ENCODE measurements around the gene ALOXE3.

Gene ALOXE3

DNA sequence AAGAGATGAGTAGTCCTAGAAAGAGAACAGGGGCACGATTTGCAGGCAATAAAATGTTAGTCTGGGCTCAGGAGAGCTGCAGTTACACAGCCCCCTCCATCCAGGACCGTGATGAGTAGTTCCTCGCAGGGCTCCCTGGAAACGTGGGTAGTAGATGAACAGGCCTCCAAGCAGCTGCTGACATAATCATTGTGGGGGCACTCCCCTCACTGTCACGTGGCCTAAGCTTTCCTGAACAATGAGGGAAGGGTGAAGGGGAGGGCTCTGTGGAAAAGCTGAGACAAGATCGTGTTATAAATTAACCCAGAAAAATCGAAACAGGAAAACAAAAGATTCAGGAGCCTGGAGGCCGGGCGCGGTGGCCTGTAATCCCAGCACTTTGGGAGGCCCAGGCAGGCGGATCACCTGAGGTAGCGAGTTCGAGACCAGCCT, 35.2 kb upstream of the ALOXE3 start:
- H3K4me3 ChIP-seq (ENCODE audit: low read depth, low read length) = no peak overlapping the region
- TF ChIP-seq, protein P1, sequence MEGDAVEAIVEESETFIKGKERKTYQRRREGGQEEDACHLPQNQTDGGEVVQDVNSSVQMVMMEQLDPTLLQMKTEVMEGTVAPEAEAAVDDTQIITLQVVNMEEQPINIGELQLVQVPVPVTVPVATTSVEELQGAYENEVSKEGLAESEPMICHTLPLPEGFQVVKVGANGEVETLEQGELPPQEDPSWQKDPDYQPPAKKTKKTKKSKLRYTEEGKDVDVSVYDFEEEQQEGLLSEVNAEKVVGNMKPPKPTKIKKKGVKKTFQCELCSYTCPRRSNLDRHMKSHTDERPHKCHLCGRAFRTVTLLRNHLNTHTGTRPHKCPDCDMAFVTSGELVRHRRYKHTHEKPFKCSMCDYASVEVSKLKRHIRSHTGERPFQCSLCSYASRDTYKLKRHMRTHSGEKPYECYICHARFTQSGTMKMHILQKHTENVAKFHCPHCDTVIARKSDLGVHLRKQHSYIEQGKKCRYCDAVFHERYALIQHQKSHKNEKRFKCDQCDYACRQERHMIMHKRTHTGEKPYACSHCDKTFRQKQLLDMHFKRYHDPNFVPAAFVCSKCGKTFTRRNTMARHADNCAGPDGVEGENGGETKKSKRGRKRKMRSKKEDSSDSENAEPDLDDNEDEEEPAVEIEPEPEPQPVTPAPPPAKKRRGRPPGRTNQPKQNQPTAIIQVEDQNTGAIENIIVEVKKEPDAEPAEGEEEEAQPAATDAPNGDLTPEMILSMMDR (IDR thresholded peaks at IDR 0.05; ENCODE audit: low read depth, low read length) = no peak

- no peak overlapping the region for H3K4me3 ChIP-seq (ENCODE audit: low read depth, low read length)
- TF ChIP-seq, protein P1 (IDR thresholded peaks at IDR 0.05; ENCODE audit: low read depth, low read length) = no peak
Measured at GRCh38 chr17:8153031-8153451, 34.7 kb upstream of the ALOXE3 start.

- TF ChIP-seq, protein P1 (IDR thresholded peaks at IDR 0.05; ENCODE audit: low read depth, low read length) = no peak
Measured at GRCh38 chr17:8152112-8152775, 33.9 kb upstream of the ALOXE3 start, which contains the start of gene PER1. Gene PER1, minus strand, starts transcription at chr17:8152404. Its CDS starts 1,698 bp downstream, at chr17:8150706.

GRCh38 chr17:8151641-8152111, 33.4 kb upstream of the ALOXE3 start:
- TF ChIP-seq, protein P1 (IDR thresholded peaks at IDR 0.05; ENCODE audit: low read depth, low read length) = no peak
- peak overlapping the region; percentile 77 for H3K4me3 ChIP-seq (ENCODE audit: low read depth, low read length)

More at GRCh38 chr17:8152112-8152775, 33.9 kb upstream of the ALOXE3 start, which contains the start of gene PER1:
- H3K4me3 ChIP-seq (ENCODE audit: low read depth, low read length) = peak within 1 kb of the TSS; percentile 77

DNA sequence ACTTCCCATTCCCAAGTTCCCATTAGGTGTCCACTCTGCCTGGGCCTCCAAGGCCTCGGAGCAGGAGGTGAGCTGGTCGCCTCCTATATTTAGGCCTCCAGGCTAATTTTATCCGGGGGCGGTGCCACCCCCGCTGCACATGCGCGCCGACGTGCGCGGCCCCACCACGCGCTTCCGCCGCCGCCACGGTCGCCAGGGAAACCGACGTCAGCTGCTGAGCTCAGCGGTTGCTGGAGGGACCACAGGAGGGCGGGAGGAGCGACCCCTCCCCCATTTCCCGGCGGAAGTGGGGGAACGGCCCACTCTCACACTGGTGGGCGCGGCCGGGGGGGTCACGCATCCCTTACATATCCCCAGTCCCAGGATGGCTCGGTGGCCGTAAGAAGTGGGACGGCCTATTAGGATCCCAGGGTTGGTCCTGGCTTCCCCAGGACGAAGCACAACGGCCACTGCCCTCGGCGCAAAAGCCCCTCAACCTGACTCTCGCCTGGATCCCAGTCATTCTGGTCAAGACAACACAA, 32.9 kb upstream of the ALOXE3 start:
- peak overlapping the region; percentile 77 for H3K4me3 ChIP-seq (ENCODE audit: low read depth, low read length)
- TF ChIP-seq, protein P1 (IDR thresholded peaks at IDR 0.05; ENCODE audit: low read depth, low read length) = no peak

DNA sequence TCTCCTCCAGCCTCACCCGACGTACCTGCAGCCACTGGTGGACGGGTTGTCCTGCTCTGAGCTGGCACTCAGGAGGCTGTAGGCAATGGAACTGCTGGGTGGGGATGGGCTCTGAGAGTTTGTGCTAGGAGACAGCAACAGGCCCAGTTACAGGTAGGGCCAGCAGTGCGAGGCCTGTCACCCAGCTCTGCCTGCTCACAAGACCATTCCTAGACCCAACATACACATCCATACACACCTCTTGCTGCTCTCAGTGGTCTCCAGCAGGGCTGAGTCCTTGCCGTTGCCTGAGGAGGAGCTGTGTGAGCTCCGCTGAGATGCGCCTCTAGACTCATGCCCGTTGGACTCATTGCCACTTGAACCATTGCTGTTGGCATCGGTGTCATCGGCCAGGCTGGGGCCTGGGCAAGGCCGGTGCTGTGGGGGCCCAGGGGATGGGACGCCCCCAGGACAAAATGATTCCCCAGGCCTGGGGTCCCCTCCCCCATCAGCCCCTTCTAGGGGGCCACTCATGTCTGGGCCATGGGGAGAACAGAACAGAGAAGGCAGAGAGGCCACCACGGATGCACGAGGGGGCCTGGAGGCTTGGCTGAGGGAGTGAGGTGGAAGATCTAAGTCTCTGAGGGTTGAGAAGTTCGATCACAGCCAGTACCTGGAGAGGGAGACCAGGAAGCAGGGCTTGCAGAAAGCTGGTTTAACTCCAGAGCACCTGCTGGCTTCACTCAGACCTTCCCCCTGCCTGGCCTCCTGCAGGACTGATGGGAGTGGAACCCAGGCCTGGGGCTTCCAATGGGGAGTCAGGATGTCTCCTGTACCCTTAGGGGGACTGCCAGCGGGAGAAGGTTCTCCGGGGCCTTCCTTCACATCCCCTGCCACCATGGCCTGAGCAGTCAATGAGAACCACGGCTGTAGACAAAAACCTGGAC, 32.1 kb upstream of the ALOXE3 start:
- TF ChIP-seq, protein P1 (IDR thresholded peaks at IDR 0.05; ENCODE audit: low read depth, low read length) = no peak
- H3K4me3 ChIP-seq (ENCODE audit: low read depth, low read length) = peak overlapping the region; percentile 77
